HG03432 (cell line): ENCODE results near the gene SPAG4.

Source experiments
- ATAC-seq: cut with Tn5 transposase; IDR thresholded peaks from one replicate; pipeline ENCODE4 v1.9.1; 2021; ENCODE audit warnings: mild to moderate bottlenecking, moderate library complexity; ENCODE audit not compliant: unreplicated experiment

SPAG4 gene, protein sequence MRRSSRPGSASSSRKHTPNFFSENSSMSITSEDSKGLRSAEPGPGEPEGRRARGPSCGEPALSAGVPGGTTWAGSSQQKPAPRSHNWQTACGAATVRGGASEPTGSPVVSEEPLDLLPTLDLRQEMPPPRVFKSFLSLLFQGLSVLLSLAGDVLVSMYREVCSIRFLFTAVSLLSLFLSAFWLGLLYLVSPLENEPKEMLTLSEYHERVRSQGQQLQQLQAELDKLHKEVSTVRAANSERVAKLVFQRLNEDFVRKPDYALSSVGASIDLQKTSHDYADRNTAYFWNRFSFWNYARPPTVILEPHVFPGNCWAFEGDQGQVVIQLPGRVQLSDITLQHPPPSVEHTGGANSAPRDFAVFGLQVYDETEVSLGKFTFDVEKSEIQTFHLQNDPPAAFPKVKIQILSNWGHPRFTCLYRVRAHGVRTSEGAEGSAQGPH

DNA sequence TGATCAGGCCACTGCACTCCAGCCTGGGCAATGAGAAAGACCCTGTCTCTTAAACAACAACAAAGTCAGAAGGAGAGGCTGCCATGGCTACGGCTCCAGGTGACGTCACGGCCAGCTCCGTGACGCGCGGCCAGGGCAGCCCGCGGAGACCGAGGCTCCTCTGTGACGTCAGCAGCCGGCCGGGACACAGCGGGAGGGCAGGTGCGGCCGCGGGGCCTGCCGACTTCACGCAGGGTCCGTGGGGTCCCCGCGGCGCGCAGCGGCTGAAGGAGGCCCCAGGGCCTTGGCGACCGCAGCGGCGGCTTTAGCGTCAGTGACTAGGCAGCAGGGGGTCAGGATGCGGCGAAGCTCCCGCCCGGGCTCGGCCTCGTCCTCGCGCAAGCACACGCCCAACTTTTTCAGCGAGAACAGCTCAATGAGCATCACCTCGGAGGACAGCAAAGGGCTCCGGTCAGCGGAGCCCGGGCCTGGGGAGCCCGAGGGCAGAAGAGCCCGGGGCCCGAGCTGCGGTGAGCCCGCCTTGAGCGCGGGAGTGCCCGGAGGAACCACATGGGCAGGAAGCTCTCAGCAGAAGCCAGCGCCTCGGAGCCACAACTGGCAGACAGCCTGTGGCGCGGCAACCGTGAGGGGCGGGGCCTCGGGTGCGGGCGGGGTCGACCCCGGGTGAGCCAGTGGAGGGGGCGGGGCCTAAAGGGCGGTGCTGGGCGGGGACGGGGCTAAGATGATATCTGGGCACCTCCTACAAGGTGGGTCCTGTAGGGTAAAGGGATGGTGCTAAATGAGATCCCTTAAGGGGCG lies at the start of gene SPAG4:
Gene SPAG4, plus strand, starts transcription at position 163 of the 798 bp plus-strand sequence. Its CDS starts 175 bp downstream, at position 338.
- peak; percentile 74 for ATAC-seq

DNA sequence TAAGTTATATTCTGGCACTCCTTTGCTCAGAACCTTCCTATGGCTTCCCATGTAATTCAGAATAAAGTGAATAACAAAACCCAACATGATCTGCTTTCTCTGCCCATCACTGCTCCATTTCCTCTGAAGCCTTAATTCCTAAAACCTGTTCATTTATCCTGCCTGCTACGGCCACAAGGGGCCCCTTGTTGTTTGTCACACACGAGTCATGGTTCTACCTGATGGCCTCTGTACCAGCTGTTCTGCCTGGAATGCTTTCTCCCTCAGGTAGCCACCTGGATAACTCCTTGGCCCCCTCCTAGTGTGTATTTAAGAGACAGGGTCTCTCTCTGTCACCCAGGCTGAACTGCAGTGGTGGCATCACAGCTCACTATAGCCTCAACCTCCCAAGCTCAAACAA lies 47.0 kb upstream of the SPAG4 start:
- no peak for ATAC-seq

DNA sequence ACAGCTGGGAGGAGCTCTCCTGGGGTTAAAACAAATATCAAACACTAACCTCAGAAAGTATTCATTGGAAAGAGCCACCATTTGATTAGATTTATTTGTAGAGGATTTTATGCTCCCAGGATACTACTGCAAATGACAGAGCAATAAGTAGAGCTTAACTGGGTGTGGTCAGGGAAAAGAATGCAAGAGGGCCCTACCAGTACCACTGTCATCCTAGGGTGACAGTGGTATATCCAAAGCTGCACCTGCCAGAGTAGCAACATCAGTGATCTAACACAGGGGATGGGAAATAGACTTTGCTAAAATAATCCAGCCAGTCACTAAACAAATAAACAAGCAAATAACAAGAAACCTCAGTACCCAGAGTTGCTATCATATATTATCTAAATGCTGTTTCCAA lies 44.1 kb upstream of the SPAG4 start:
- no peak for ATAC-seq

DNA sequence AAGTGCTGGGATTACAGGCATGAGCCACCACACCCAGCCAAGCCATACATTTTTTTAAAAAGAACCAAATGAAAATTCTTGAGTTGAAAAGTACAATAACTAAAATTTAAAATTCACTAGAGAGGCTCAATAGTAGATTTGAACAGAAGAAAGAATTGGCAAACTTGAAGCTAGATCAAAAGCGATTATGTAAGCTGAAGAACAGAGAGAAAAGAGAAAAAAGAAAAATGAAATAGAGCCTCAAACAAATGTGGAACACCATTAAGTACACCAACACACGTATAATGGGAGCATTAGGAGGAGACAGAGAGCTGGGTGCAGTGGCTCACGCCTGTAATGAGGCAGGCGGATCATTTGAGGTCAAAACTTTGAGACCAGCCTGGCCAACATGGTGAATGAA lies 42.8 kb upstream of the SPAG4 start:
- no peak for ATAC-seq

DNA sequence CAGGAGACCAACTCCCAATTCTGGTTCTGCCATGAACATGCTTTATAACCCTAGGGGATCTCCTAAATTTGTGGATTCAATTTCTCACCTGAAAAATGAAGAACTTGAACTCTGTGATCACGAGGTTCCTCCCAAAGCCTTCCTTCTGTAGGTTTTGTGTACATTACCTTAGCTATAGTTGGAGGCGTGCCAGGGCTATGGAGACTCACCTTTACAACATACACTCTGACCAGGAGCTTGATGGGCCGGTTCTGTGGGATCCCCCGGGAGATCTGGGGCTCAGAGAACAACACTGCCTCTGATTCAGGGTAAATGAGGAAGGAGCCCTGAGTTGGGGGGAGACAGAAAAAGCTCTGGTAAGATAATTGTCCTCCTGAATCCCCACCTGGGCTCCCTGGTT lies 39.7 kb upstream of the SPAG4 start:
- ATAC-seq = no peak

DNA sequence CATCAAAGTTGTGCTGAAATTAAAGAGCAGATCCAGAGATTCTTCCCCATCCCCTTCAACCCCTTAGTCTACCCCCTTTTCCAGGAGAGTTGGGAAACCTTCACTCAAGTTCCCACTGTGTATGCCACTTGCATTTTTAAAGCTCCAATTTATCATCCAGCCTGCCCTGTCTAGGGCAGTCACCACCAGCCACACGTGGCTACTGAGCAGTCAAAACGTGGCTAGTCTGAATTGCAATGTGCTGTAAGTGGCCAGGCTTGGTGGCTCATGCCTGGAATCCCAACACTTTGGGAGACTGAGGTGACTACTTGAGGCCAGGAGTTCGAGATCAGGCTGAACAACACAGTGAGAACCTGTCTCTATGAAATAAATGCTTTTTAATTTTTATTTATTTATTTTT lies 38.8 kb upstream of the SPAG4 start:
- no peak for ATAC-seq

DNA sequence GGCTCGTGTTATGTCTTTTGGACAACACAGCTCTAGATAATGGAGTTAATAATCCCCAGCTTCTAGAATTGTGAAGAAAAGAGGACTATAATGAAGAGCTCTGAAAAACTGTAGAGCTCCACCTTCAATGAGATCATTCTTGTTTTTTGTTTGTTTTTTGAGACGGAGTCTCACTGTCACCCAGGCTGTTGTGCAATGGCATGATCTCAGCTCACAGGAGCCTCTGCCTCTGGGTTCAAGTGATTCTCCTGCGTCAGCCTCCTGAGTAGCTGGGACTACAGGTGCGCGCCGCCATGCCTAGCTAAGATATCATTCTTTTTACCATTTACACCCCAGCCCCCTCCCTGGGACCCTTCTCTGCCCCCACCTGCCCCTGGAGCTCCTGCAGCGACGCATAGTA lies 37.2 kb upstream of the SPAG4 start:
- no peak for ATAC-seq

DNA sequence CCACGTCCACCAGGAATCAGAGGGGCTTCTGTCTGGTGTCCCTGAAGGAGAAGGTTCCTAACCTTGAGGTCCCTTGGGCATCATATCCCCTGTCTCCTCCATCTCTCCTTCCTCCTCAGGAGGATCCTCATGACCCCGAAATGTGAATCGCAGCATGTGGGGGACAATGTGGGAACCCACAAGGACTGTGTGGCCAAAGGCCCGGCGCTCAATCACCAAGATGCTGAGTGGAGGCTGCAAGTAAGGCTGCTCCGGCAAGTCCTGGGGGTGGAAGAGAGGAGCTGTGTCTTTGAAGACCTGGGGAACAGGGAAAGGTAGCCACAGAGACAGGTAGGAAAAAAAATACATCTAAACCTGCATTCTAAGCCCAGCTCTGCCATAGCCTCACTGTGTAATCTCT lies 36.4 kb upstream of the SPAG4 start:
- no peak for ATAC-seq

DNA sequence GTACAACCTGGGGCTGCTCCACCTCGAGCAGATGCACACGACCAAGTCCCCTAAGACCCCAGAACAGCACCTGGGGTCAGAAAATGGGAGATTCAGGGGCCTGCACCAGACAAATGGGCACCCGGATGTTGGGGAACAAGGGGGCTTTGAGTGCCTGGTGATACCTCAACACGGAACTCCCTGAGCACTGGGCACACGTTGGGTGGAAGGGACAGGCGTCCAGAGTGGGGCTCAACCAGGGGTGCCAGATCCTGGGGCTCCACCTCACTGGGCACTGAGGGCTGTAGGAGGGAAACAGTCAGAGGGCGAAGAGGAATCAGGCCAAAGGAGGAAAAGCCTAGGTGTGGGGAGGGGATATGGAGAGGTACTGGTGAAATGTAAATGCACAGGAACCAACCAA lies 33.5 kb upstream of the SPAG4 start:
- no peak for ATAC-seq

DNA sequence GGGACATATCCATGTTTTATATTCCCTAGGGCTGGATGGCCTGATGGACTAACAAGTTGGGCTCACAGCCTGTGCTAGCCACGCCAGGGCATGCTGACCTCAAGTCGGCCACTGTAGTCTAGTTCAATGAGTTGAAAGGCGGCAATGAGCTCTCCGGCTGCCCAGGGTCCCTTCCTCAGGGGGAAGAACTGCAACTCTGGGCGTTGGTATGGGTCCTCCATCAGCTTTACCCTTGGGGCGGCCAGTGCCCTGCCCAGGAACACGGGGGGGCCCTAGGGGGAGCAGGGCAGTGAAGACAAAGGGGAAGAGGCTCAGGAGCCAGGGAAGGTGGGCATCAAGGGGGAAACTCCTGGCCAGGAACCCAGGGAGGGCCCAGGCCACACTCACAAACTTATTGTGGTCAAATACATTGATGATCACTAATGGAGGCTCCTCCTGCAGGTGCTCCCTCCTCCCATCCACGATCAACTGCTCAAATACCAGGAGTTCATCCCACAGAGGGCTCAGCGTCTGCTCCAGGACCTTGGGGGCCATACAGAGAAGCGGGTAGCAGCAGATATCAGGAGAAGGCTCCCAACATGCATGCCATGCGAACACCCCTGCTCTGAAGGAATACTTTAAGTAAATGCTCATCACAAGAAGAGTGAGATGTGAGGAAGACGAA lies 32.8 kb upstream of the SPAG4 start:
- ATAC-seq = no peak

DNA sequence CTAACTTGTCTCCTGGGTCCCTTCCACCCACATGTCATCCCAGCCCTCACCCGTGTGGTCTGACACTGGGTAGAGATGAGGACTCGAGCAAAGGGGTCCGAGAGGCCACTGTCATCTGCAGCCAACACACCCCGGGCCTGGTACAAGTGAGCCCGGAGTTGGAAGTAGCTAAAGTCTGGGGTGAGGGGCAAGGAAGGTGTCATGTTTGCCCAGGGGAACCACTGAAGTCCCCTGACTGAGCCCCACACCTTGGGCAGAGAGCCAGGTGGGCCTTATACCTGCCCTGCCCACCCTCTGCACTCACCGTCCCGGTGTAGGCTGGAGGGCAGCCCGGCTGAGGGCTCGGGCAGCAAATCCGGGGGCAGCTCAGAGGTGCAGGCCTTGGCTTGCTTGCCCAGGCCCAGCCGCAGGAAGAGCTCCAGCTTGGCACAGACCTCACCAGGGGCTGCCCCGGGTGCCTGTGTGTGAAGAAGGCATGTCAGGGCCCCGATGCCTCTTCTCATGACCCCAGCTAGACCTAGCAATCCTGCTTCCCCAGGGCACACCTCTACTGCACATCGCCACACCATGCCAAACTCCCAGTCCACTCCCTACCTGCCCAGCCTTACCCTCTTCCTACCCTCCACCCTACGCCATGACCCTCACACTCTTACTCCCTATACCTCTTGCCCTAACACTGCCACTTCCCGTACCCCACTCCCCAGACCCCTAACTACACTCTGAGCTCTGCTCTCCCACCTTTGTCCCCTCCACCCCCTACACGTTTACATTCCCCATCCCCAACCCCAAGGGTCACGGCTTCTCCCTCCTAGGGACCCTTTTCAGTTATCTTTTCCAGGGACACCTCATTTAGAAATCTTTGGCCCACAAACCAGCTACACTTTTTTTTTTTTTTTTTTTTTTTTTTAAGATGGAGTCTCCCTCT lies 31.7 kb upstream of the SPAG4 start:
- ATAC-seq = no peak

DNA sequence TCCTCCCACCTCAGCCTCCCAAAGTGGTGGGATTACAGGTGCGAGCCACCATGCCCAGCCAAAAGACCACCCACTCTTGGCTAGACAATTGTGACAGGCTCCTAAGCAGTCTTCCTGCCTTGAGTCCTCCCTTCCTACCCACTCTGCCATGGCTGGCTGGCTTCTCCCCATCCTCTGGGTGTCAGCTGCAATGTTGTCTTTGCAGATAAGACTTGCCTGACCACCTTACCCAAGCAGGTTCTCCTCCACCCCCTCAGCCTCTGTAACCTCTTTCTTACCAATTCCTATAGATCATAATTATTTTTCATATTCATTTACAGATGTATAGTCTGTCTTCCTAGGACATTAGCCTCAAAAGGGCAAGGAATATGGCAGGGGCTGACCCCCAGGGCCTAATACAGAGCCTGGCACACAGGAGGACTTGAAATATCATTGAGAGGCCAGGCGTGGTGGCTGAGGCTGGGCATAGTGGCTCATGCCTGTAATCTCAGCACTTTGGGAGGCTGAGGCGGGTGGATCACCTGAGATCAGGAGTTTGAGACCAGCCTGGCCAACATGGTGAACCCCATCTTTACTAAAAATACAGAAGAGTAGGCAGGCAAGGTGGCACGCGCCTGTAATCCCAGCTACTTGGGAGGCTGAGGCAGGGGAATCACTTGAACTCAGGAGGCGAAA lies 28.7 kb upstream of the SPAG4 start:
- no peak for ATAC-seq

DNA sequence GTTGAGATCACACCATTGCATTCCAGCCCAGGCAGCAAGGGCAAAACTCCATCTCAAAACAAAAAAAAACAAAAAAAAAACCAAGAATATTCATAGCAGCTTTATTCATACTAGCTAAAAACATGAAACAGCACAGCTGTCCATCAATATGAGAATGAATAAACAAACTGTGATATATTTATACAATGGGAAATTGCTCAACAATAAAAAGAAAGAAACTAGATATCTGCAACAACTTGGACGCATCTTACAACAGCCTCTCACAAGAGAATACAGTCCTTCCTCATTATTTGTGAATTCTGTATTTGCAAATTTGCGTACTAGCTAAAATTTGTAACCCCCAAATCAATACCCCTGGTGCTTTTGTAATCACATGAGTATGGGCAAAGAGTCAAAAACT lies 28.2 kb upstream of the SPAG4 start:
- no peak for ATAC-seq

DNA sequence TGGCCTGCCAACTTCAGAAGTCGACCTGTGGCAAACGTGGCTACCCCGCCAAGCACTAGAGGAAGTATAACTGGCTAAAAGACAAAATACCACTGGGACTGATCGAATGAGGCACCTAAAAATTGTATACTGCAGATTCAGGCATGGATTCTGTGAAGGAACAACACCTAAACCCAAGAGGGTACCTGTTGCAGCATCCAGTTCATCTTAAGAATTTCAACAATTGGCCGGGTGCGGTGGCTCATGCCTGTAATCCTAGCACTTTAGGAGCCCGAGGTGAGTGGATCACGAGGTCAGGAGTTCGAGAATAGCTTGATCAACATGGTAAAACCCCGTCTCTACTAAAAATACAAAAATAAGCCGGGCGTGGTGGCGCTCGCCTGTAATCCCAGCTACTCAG lies 27.2 kb upstream of the SPAG4 start:
- ATAC-seq = no peak

DNA sequence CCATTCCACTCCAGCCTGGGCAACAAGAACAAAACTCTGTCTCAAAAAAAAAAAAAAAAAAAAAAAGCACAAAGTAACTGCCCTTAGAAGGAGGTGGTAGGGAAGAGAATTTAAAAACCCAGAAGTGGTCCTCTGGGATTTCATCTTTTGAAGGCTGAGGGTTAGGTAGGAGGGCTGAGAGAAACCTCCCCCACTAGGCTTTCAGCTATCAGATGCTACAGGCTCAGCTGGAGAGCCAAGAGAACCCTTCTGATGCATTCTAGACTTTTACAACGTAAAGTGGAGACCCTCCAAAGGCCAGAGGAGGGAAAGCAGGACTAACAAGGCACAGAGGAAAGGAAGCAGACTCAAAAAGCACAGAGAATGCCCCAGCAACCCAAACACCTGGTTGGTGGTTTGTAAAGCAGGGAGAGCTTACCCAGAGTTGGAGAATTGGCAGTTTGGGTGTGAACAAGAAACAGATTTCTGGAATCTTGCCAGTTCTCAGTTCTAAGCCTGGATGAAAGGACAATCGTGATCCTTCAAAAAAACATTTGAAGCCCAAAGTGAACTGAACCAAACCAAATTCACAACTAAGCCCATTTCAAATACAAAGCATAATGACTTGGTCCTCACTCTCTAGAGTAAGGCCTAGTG lies 23.2 kb upstream of the SPAG4 start:
- no peak for ATAC-seq

DNA sequence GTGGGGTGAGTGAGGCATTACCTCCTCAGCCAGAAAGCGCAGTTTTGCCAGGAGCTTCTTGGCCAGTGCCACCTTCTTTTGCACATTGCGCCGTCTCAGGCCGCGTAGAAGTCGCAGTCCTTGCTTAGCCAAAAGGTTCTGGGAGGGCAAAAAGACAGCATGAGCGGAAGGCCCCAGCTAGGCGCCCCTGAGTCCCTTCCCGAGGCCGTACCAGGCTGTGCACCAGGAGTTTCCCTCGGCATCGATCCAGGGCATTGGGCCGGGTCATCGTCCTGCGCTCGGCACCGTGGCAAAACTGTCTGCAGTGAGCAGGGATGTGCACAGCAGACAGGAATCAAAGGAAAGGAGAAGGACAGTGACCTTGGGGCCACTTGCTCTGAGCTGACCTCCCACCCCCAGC lies 20.2 kb upstream of the SPAG4 start:
- ATAC-seq = no peak

DNA sequence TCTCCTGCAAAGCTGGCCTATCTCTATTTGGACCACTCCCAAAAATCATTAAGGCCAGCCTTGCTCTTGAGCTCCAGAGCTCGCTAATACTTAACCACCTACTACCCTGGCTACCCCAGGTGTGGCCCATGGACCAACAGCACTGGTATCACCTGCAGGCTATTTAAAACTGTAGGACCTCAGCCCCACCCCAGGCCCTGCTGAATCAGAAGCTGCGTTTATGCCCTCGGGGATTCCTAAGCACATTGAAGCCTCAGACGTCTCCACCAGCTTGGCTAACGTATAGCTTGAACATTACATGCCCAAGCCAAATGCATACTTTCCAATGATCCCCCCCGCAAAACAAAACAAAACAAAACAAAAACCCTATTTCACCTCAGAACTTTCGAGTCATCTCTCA lies 19.7 kb upstream of the SPAG4 start:
- no peak for ATAC-seq

DNA sequence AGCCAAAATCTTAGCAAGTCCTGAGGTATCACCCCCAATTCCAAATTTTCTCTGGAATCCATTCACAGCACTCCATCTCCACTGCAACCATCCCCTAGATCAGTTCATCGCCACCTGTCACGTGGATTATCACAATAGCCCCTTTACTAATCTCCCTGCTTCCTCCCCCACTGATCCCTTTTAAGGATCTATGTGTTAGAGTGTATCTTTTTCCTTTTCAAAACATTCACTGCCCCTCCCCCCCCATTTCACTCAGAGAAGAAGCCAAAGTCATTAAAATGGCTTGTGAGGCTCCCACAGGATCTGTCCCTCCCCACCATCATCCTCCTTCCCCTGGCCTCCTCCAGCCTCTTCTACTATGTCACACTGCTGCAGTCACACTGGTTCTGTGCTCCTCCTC lies 18.4 kb upstream of the SPAG4 start:
- ATAC-seq = no peak

DNA sequence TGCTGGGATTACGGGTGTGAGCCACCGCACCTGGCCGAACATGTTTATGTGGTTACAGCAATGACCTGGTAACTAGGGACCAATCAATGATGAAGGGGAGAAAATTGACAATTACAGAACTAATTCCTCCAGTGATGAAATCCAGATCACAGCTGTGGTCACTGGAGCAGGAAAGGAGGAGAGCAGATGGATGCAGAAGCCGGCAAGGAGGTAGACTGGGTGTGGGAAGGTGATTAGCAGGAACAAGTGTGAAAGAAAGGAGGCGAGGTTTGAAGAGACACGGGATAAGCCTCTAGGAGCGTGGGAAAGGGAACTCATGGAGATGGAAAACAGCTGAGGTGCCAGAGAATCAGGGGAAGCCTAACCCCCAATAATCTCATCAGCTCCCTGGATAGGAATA lies 17.2 kb upstream of the SPAG4 start:
- no peak for ATAC-seq
